ENCODE data around the gene MBP.

- no peak for TF ChIP-seq POLR2A (IDR thresholded peaks at IDR 0.05)
- no peak for TF ChIP-seq CTCF (IDR thresholded peaks at IDR 0.05 in 8 of 11, conservative IDR thresholded peaks at IDR 0.05 in 3 of 11)
These were observed 30.0 kb upstream of the MBP start for GRCh38 chr18:77162580-77162979.

Data from spleen (tissue), 7 donors.